ENCODE measurements around the gene GPR32.
A peak's percentile ranks its signal among the peaks of the same experiment; 100 is the strongest.

- TF ChIP-seq CTCF (IDR thresholded peaks at IDR 0.05) (no peak), CBFB (CRISPR knock-in tag; IDR thresholded peaks at IDR 0.05; ENCODE audit: low read depth) (no peak), ATF2 (CRISPR knock-in tag; IDR thresholded peaks at IDR 0.05; ENCODE audit: borderline replicate concordance, low read depth) (no peak), PREB (CRISPR knock-in tag; IDR thresholded peaks at IDR 0.05; ENCODE audit: borderline replicate concordance) (no peak), SMAD3 (CRISPR knock-in tag; IDR thresholded peaks at IDR 0.05; ENCODE audit: borderline replicate concordance) (no peak), RELA (CRISPR knock-in tag; IDR thresholded peaks at IDR 0.05; ENCODE audit: borderline replicate concordance) (no peak), ZNF425 (CRISPR knock-in tag; conservative IDR thresholded peaks at IDR 0.05) (no peak), MAX (CRISPR knock-in tag; IDR thresholded peaks at IDR 0.05) (no peak), FOXK1 (CRISPR knock-in tag; IDR thresholded peaks at IDR 0.05) (no peak), USF2 (CRISPR knock-in tag; IDR thresholded peaks at IDR 0.05) (peak; percentile 75), ZBTB43 (CRISPR knock-in tag; IDR thresholded peaks at IDR 0.05) (no peak)
Observed at GRCh38 chr19:50815439-50815838, 45.2 kb downstream of the GPR32 start.
